Ishikawa (cell line): ENCODE results near the gene SH3PXD2A.

Experiments
- EP300 ChIP-seq: IDR thresholded peaks from 2 replicates; pipeline ENCODE4 v1.6.1; 2012; ENCODE audit warnings: borderline replicate concordance
- REST ChIP-seq: IDR thresholded peaks from 2 replicates; pipeline ENCODE4 v1.6.1; 2012; ENCODE audit warnings: low read depth, mild to moderate bottlenecking
- TAF1 ChIP-seq: IDR thresholded peaks from 2 replicates; pipeline ENCODE4 v1.6.1; 2012; ENCODE audit warnings: low read depth, mild to moderate bottlenecking
- YY1 ChIP-seq: IDR thresholded peaks from 2 replicates; pipeline ENCODE4 v1.6.1; 2012; ENCODE audit warnings: low read depth

GRCh38 chr10:103673606-103674005 is 181.8 kb downstream of the SH3PXD2A start:
- no peak for TF ChIP-seq EP300
- no peak for TF ChIP-seq YY1
- no peak for TF ChIP-seq REST
- TF ChIP-seq TAF1 = no peak
